HepG2 (cell line): ENCODE results near the gene MRPS7. TPM values are rescaled to one million over a fixed set of nuclear protein-coding genes. Genes with fewer than 3 reads are reported as not detected.

Experiments used
- BRD4 ChIP-seq: sonication (generic); formaldehyde crosslinking; IDR thresholded peaks from 2 replicates; pipeline ENCODE4 v1.4.0; 2020; ENCODE audit warnings: missing genetic modification reagents
- HNF4G ChIP-seq, 2 experiments: sonication (generic) in 1 of 2; formaldehyde crosslinking in 1 of 2; IDR thresholded peaks; 2 replicates each; pipeline versions ENCODE4 v1.4.0 to v1.6.1; 2011 to 2020; ENCODE audit warnings: borderline replicate concordance in 2 of 2, low read depth in 2 of 2, mild to moderate bottlenecking in 2 of 2, low read length in 1 of 2, missing genetic modification reagents in 1 of 2, moderate library complexity in 1 of 2
- IRX3 ChIP-seq: sonication (generic); formaldehyde crosslinking; IDR thresholded peaks from 2 replicates; pipeline ENCODE4 v1.8.1; 2023; ENCODE audit warnings: mild to moderate bottlenecking, low read depth, missing genetic modification reagents, borderline replicate concordance
- ISL2 ChIP-seq: sonication (generic); formaldehyde crosslinking; IDR thresholded peaks from 2 replicates; pipeline ENCODE4 v1.5.0; 2020; ENCODE audit warnings: missing genetic modification reagents
- NAIF1 ChIP-seq: sonication (generic); formaldehyde crosslinking; IDR thresholded peaks from 2 replicates; pipeline ENCODE4 v1.5.0; 2020; ENCODE audit warnings: mild to moderate bottlenecking, missing genetic modification reagents, borderline replicate concordance
- NR3C1 ChIP-seq: sonication (generic); formaldehyde crosslinking; IDR thresholded peaks from 2 replicates; pipeline ENCODE4 v1.4.0; 2020; ENCODE audit warnings: missing genetic modification reagents
- PCBP2 ChIP-seq: fragments of 200-400 bp; formaldehyde crosslinking; optimal IDR thresholded peaks from 2 replicates; pipeline ENCODE3; 2018; ENCODE audit warnings: low read length, low read depth; ENCODE audit not compliant: poor library complexity, severe bottlenecking
- PPARG ChIP-seq: conservative IDR thresholded peaks from 2 replicates; pipeline ENCODE4 v1.6.1; 2016; ENCODE audit warnings: missing biosample characterization, missing genetic modification reagents
- SIX4 ChIP-seq: sonication (generic); formaldehyde crosslinking; IDR thresholded peaks from 2 replicates; pipeline ENCODE4 v1.4.0; 2020; ENCODE audit warnings: missing genetic modification reagents
- STAT6 ChIP-seq: sonication (generic); formaldehyde crosslinking; IDR thresholded peaks from 2 replicates; pipeline ENCODE4 v1.4.0; 2020; ENCODE audit warnings: missing genetic modification reagents, mild to moderate bottlenecking, borderline replicate concordance
- TBX3 ChIP-seq: fragments of 450-650 bp; IDR thresholded peaks from 2 replicates; pipeline ENCODE4 v1.6.1; 2017; ENCODE audit warnings: antibody characterized with exemption, mild to moderate bottlenecking, inconsistent platforms, borderline replicate concordance
- TGIF2 ChIP-seq: IDR thresholded peaks from 2 replicates; pipeline ENCODE4 v1.6.1; 2016; ENCODE audit warnings: control low read depth, missing compliant biosample characterization
- ZBTB33 ChIP-seq: sonication (generic); formaldehyde crosslinking; IDR thresholded peaks from 2 replicates; pipeline ENCODE4 v1.4.0; 2020; ENCODE audit warnings: missing genetic modification reagents
- ZNF230 ChIP-seq: sonication (generic); formaldehyde crosslinking; IDR thresholded peaks from 2 replicates; pipeline ENCODE4 v1.4.0; 2020; ENCODE audit warnings: mild to moderate bottlenecking, missing genetic modification reagents
- ZNF530 ChIP-seq: sonication (generic); formaldehyde crosslinking; IDR thresholded peaks from 2 replicates; pipeline ENCODE4 v1.5.0; 2020; ENCODE audit warnings: low read depth, mild to moderate bottlenecking, missing genetic modification reagents
- ZNF549 ChIP-seq: sonication (generic); formaldehyde crosslinking; IDR thresholded peaks from 2 replicates; pipeline ENCODE4 v1.5.0; 2020; ENCODE audit warnings: missing genetic modification reagents
- ZNF562 ChIP-seq: sonication (generic); formaldehyde crosslinking; IDR thresholded peaks from 2 replicates; pipeline ENCODE4 v1.8.0; 2022; ENCODE audit warnings: missing genetic modification reagents, borderline replicate concordance
- ZNF607 ChIP-seq: sonication (generic); formaldehyde crosslinking; IDR thresholded peaks from 2 replicates; pipeline ENCODE4 v1.5.1; 2020; ENCODE audit warnings: missing genetic modification reagents, mild to moderate bottlenecking, borderline replicate concordance
- polyA plus RNA-seq, 8 experiments: library from polyadenylated mRNA; depleted of rRNA in 3 of 8; stranded (reverse) in 7 of 8; unstranded in 1 of 8; fragments of >200 nt; fragmentation: Illumina TruSeq in 4 of 8; extraction: Trizol in 4 of 8; gene quantifications; 2 replicates each; pipeline versions ENCODE4 v1.2.1 to v1.2.3, GENCODE V29; 2011 to 2016; ENCODE audit warnings: low read depth in 4 of 8, missing spikeins in 1 of 8, mixed read lengths in 1 of 8; ENCODE audit not compliant: insufficient read depth in 1 of 8
- total RNA-seq, 5 experiments: library from RNA; depleted of rRNA; stranded (reverse); fragments of >200 nt; fragmentation: Illumina TruSeq; extraction: Trizol; gene quantifications; 2 replicates each; pipeline ENCODE4 v1.2.3, GENCODE V29; 2016; ENCODE audit warnings: low read depth in 1 of 5
- TF ChIP-seq, protein P1 (sequence below): sonication (generic); formaldehyde crosslinking; IDR thresholded peaks from 2 replicates; pipeline ENCODE4 v1.8.1; 2023; ENCODE audit warnings: missing genetic modification reagents, mild to moderate bottlenecking, borderline replicate concordance
- TF ChIP-seq, protein P2 (sequence below): sonication (generic); formaldehyde crosslinking; IDR thresholded peaks from 2 replicates; pipeline ENCODE4 v1.5.0; 2020; ENCODE audit warnings: mild to moderate bottlenecking, missing genetic modification reagents

Gene MRPS7
- total and polyA plus RNA-seq, 2 of the 13 experiments (the other 11 are each of a cell fraction or from before 2014, with no cell fraction given): 97.0 to 162 TPM

DNA sequence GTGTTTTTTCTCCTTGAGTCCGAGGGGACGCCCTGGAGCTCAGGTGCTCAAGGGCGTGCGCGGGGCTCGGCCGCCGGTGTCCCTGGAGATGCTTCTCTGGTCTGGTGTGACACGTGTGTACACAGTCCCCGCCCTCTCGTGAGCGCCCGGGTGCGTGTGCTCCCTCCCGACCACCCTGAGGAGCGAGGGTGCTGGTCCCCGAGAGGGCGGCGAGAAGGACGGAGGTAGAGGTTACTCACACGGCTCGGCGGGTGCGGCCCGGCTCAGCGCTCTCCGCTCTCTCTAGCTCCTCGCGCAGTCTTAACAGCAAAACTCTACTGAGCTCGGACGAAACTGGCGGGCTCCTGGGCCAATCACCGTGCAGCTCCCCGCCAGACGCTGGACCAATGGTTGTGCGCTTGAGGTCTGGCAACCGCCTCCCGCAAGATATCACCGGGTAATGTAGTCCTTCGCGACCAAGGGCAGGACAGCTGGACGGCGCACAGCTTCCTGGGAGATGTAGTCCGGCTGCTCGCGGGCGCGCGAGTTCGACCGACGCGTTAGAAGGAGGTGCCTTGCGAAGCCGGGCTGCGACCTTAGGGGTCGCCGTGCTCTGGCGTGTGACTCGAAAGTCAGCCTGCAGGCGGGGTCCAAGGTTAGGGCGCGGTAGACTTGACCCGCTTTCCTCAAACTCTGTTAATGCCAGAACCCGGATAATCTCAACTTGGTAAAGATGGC is 27.6 kb downstream of the MRPS7 start, which contains the start of gene SLC25A19 (continued):
- TF ChIP-seq, protein P1, sequence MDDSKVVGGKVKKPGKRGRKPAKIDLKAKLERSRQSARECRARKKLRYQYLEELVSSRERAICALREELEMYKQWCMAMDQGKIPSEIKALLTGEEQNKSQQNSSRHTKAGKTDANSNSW: no peak
- no peak; the same call in 1 of the 2 replicates for TF ChIP-seq TGIF2 (CRISPR knock-in tag)
- TF ChIP-seq, protein P2, sequence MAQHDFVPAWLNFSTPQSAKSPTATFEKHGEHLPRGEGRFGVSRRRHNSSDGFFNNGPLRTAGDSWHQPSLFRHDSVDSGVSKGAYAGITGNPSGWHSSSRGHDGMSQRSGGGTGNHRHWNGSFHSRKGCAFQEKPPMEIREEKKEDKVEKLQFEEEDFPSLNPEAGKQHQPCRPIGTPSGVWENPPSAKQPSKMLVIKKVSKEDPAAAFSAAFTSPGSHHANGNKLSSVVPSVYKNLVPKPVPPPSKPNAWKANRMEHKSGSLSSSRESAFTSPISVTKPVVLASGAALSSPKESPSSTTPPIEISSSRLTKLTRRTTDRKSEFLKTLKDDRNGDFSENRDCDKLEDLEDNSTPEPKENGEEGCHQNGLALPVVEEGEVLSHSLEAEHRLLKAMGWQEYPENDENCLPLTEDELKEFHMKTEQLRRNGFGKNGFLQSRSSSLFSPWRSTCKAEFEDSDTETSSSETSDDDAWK (CRISPR knock-in tag): no peak
- peak; percentile 89 for TF ChIP-seq ZNF607 (CRISPR knock-in tag)
- no peak for TF ChIP-seq PCBP2
- peak; percentile 64; the same call in 1 of the 2 replicates for TF ChIP-seq ZNF230 (CRISPR knock-in tag)
- TF ChIP-seq ZNF530 (CRISPR knock-in tag): no peak
- TF ChIP-seq NAIF1: no peak
- TF ChIP-seq PPARG (CRISPR knock-in tag): peak; percentile 61; the same call in 1 of the 2 replicates
- 0 out of 2 replicates have a peak, but pooled peaks have one; percentile 38 for TF ChIP-seq BRD4
- no peak for TF ChIP-seq ZNF562 (CRISPR knock-in tag)
- TF ChIP-seq ZNF549: no peak
- 0 out of 2 replicates have a peak, but pooled peaks have one; percentile 51 for TF ChIP-seq SIX4 (CRISPR knock-in tag)
- peak; percentile 59; the same call in 1 of the 2 replicates for TF ChIP-seq IRX3 (CRISPR knock-in tag)
- peak; percentile 84 for TF ChIP-seq ZBTB33
- peak; percentile 21; the same call in 1 of the 2 replicates for TF ChIP-seq HNF4G (IDR thresholded peaks at IDR 0.05; ENCODE audit: borderline replicate concordance, low read depth, low read length)
- no peak; the same call in 1 of the 2 replicates for TF ChIP-seq HNF4G (CRISPR knock-in tag; IDR thresholded peaks at IDR 0.05; ENCODE audit: borderline replicate concordance, low read depth)
- peak; percentile 93; the same call in 1 of the 2 replicates for TF ChIP-seq STAT6 (CRISPR knock-in tag)
- TF ChIP-seq TBX3: no peak
- no peak for TF ChIP-seq NR3C1 (CRISPR knock-in tag)
- no peak for TF ChIP-seq ISL2 (CRISPR knock-in tag)
